Transverse colon (tissue), 4 donors: ENCODE results near the gene RPS6KA2. TPM values are rescaled to one million over a fixed set of nuclear protein-coding genes. Genes with fewer than 3 reads are reported as not detected.
"Not testable (repeated sequence)": the region's sequence is repeated elsewhere in the genome, so short reads cannot be mapped to it uniquely, and the experiment has no call there.

Experiments
- DNase-seq: peaks from one replicate; pipeline ENCODE4 v3.0.0-alpha.2; 2019
- H3K27ac ChIP-seq, 4 donors: fragments of 200-600 bp; sonication (generic); 2 replicates each; pipeline ENCODE4 v1.5.1; 2016 to 2018; ENCODE audit warnings: inconsistent platforms in 4 of 4
- H3K27me3 ChIP-seq: fragments of 200-600 bp; sonication (generic); 2 replicates; pipeline ENCODE4 v1.5.1; 2017; ENCODE audit warnings: inconsistent platforms
- H3K36me3 ChIP-seq, 4 donors: fragments of 200-600 bp; sonication (generic); 2 replicates each; pipeline ENCODE4 v1.5.1; 2017 to 2019; ENCODE audit warnings: inconsistent platforms in 4 of 4
- H3K4me1 ChIP-seq, 4 donors: fragments of 200-600 bp; sonication (generic); 2 replicates each; pipeline ENCODE4 v1.5.1; 2017 to 2020; ENCODE audit warnings: inconsistent platforms in 4 of 4
- H3K4me3 ChIP-seq, 4 donors: fragments of 200-600 bp; sonication (generic); 1 replicate in 1 of 4; 2 replicates in 3 of 4; pipeline versions ENCODE4 v1.5.1 to v1.6.1; 2017 to 2019; ENCODE audit warnings: inconsistent platforms in 4 of 4
- H3K9me3 ChIP-seq, 2 donors: fragments of 200-600 bp; sonication (generic); 2 replicates each; pipeline ENCODE4 v1.5.1; 2017 to 2019; ENCODE audit warnings: inconsistent platforms in 2 of 2
- CTCF ChIP-seq, 5 experiments: fragments of 200-600 bp in 3 of 5; fragments of 450-650 bp in 2 of 5; sonication (generic) in 3 of 5; IDR thresholded peaks; 1 replicate in 2 of 5; 2 replicates in 3 of 5; pipeline ENCODE4 v1.5.1; 2016 to 2017; ENCODE audit warnings: antibody characterized with exemption in 5 of 5, inconsistent platforms in 3 of 5, mild to moderate bottlenecking in 2 of 5, moderate library complexity in 1 of 5
- EP300 ChIP-seq: sonication (generic); formaldehyde crosslinking; IDR thresholded peaks from one replicate; pipeline ENCODE4 v1.6.1; 2017; ENCODE audit warnings: antibody characterized with exemption, low read depth
- POLR2A ChIP-seq: fragments of 450-650 bp; IDR thresholded peaks from one replicate; pipeline ENCODE4 v1.6.1; 2016; ENCODE audit warnings: antibody characterized with exemption, mild to moderate bottlenecking, moderate library complexity
- POLR2AphosphoS5 ChIP-seq, 3 donors: sonication (generic); formaldehyde crosslinking; IDR thresholded peaks; one replicate each; pipeline ENCODE4 v1.6.1; 2016; ENCODE audit warnings: antibody characterized with exemption in 3 of 3
- WGBS, 2 donors: methylation state at CpG; one replicate each; pipeline ENCODE4 v1.1.5; 2018; ENCODE audit warnings: low coverage in 1 of 2; 5-methylcytosine and 5-hydroxymethylcytosine counted together
- in situ Hi-C, 4 donors: fragments of 200-750 bp; cut with MboI; loops; one replicate each; pipeline versions ENCODE4 v1.15.0 to v1.15.1; 2017; ENCODE audit warnings: low sequenced_read_pairs in 3 of 4, low pct_ligation_motif_present in 1 of 4, low pct_unique_long_range_greater_than_20kb in 1 of 4
- intact Hi-C: fragments of 100-400 bp; cut with DNase I; formaldehyde crosslinking; loops from one replicate; pipeline ENCODE4 v1.15.1; 2023; ENCODE audit warnings: low total_unique reads
- total RNA-seq, 4 donors: library from RNA; depleted of rRNA; stranded (reverse); fragments of >200 nt; gene quantifications; one replicate each; pipeline ENCODE4 v1.1.0, GENCODE V29; 2016

Gene RPS6KA2
- total RNA-seq, 4 donors from 2014 or later, result 9.6 to 41.1 (median 15.4) TPM

DNA sequence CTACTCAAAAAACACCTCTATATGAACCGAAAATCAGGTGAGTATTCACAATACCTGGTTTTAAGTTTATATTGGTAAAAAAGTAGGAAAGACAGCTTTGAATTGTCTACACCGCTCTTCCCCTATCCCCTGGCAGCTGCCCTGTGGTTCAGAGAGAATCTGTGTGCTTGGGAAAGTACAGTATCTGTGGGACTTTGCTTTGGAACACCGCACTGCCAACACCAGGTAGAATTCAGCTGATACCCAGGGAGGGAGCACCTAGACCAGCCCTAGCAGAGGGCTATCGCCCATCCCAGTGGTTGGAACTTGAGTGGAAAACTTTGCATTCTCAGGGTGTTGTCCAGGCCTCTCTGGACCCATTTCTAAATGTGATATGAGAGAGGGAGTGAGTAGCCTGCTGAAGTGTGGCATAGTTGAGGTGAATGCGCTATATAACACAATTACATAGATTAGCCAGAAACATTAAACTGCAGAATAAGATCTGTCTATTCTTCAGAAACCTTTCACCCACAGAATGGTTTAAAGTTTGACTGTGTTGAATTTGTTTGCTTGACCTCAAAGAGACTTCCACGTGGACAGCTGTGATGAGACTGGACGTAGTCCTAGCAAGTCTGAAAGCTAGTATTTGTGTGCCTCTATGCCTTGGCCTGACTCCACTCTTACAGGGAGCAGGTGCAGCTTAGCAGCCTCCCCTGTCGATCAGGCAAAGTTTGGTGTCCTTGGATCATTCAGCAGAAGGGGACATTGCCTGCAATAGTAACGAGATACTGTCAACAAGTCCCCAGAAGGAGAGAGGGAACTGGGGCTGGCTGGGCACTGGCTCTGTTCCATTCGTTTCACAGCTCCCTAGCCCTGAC is 232.8 kb downstream of the RPS6KA2 start:
- in situ Hi-C loops (loop anchor here in 1 of 4 donors (10.0 to 25.0 kb wide), 2 partner anchors 119 to 507 kb away; no protein-coding TSS in a partner anchor), intact Hi-C loops (loop anchor here (5.0 kb wide), 1 partner anchor 218 kb away; no protein-coding TSS in a partner anchor)
- TF ChIP-seq POLR2A, result no peak
- TF ChIP-seq POLR2AphosphoS5 (IDR thresholded peaks at IDR 0.05), result no peak
- TF ChIP-seq EP300, result no peak
- no peak for TF ChIP-seq CTCF (IDR thresholded peaks at IDR 0.05)
- Histone ChIP-seq H3K27me3 (peaks cover 21% of the 10 kb centered on the region), H3K4me3 (no peak overlapping the region), H3K27ac (no peak overlapping the region), H3K36me3 (no peaks in the 10 kb centered on the region), H3K4me1 (no peaks in the 10 kb centered on the region), H3K9me3 (no peaks in the 10 kb centered on the region)
- 63 to 69% methylated on average over 9 to 10 of the region's 10 CpGs for WGBS, 2 donors
- DNase-seq, result no peak

GRCh38 chr6:166393535-166393823 is 233.6 kb downstream of the RPS6KA2 start:
- Histone ChIP-seq H3K36me3 (no peaks in the 10 kb centered on the region), H3K27me3 (peaks cover 21% of the 10 kb centered on the region), H3K9me3 (no peaks in the 10 kb centered on the region), H3K27ac (no peak overlapping the region), H3K4me3 (no peak overlapping the region), H3K4me1 (no peaks in the 10 kb centered on the region)
- intact Hi-C loops, result loop anchor here (5.0 kb wide), 1 partner anchor 219 kb away; no protein-coding TSS in a partner anchor
- no peak for TF ChIP-seq POLR2AphosphoS5 (IDR thresholded peaks at IDR 0.05)
- 83% methylated on average over 7 of the region's 27 CpGs; no CpG with 5 or more reads in 1 of the 2 donors for WGBS, 2 donors
- DNase-seq, result no peak
- in situ Hi-C loops, result loop anchor here in 1 of 4 donors (10.0 to 25.0 kb wide), 2 partner anchors 119 to 506 kb away; no protein-coding TSS in a partner anchor

GRCh38 chr6:166392755-166393534 is 234.1 kb downstream of the RPS6KA2 start:
- not testable (repeated sequence) for H3K4me3 ChIP-seq, DNase-seq, H3K27ac ChIP-seq, H3K36me3 ChIP-seq, H3K9me3 ChIP-seq, H3K4me1 ChIP-seq
- H3K27me3 ChIP-seq, result peaks cover 21% of the 10 kb centered on the region
- intact Hi-C loops (loop anchor here (5.0 kb wide), 1 partner anchor 219 kb away; no protein-coding TSS in a partner anchor), in situ Hi-C loops (loop anchor here in 1 of 4 donors (10.0 to 25.0 kb wide), 2 partner anchors 118 to 506 kb away; no protein-coding TSS in a partner anchor)
- WGBS, 2 donors, result 78 to 81% methylated on average over 5 to 22 of the region's 30 CpGs

DNA sequence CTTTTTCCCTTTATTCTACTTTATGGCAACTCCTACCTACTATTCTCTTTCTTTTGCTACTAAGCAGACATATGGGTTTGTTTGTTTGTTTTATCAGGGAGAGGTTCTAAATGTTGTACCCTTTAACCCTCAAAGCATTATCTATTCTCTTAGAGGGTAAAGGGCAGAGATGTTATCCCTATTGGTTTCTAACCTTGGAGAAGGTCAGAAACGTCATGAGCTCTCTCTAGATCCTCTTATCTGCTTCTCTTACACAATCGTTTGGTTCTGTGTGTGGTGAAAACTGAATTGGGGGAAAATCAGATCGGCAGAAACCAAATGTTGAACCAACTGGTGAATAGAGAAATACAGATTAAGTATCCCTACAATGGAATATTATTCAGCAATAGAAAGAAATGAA is 237.9 kb downstream of the RPS6KA2 start:
- Histone ChIP-seq H3K9me3 (no peaks in the 10 kb centered on the region), H3K27me3 (peaks cover 13% of the 10 kb centered on the region), H3K27ac (no peak overlapping the region), H3K36me3 (no peaks in the 10 kb centered on the region), H3K4me1 (peaks cover 0 to 3% (median 2%) of the 10 kb centered on the region in 4 donors), H3K4me3 (no peak overlapping the region)
- in situ Hi-C loops (loop anchor here in 1 of 4 donors (25.0 kb wide), 1 partner anchor 502 kb away; no protein-coding TSS in a partner anchor), intact Hi-C loops (no loop called here)
- WGBS, 2 donors, result 40 to 53% methylated on average over 3 of the region's 3 CpGs
- no peak for DNase-seq
- TF ChIP-seq CTCF (IDR thresholded peaks at IDR 0.05) (no peak), POLR2A (no peak), EP300 (no peak), POLR2AphosphoS5 (IDR thresholded peaks at IDR 0.05) (no peak)
